IPS-NIHi7 (cell line): ENCODE measurements around the gene FBXO31.
"Not testable (repeated sequence)": the region's sequence is repeated elsewhere in the genome, so short reads cannot be mapped to it uniquely, and the experiment has no call there.

Experiments used
- DNase-seq: peaks from one replicate; pipeline ENCODE4 v3.0.0; 2012; ENCODE audit warnings: mixed read lengths; ENCODE audit errors: extremely low spot score

The FBXO31 gene

DNA sequence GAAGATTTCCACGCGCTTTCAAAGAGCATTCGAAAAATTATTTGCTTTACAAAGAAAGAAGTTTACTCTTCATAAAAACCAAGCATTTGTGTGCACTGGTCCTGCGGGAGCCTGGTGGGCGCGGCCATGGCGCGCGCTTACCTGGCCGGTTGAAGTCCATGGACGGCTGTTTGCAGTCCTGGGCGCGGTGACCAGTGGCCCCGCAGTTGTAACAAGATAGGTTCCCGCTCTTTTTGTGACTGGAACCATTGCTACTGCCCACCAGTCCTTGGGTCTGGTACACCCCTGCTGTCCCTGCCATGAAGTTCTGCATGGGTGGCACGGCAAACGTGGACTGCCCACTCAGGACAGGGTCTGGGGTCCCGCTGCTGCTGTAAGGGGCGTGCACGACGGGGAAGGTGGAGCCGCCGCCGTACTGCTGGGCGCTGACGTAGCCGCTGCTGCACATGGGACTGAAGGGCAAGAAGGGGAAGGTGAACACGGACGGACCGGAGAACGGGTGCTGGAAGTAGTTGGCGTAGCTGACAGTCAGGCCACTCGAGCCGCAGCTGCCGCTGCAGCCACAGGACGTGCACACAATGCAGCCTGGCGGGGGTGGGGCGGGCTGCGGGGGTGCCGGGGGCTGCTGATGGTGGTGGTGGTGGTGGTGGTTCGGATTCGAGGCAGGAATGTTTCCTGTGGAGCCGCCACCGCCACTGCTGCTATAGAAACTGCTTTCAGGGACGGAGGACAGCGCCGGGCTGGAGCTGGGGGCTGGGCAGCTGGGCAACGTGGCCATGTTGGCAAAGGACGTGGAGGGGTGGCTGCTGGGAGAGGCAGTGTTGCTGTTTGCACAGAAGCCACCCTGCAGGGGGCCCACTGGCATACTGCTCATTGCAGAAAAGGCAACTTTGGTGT lies 28.0 kb upstream of the FBXO31 start:
- no peak for DNase-seq

DNA sequence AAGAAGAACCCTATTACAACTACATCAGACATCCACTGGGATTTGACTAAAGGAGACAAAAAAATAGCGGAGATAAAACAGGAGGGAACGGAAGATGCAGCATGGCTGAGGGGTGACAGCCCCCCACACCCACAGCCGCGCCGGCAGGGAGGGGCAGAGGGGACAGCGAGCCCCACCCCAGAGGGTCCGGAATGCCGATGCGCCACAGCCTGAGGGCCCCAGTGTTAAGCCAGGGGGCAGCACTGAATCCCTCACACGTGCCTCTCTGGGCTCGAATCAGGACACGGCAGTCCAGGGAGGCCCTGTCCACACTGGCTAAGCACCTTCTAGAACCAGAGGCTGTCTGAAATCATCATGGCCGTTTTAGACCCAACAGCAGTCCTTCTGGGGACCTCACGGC lies 27.4 kb upstream of the FBXO31 start:
- peak; percentile 33 for DNase-seq

DNA sequence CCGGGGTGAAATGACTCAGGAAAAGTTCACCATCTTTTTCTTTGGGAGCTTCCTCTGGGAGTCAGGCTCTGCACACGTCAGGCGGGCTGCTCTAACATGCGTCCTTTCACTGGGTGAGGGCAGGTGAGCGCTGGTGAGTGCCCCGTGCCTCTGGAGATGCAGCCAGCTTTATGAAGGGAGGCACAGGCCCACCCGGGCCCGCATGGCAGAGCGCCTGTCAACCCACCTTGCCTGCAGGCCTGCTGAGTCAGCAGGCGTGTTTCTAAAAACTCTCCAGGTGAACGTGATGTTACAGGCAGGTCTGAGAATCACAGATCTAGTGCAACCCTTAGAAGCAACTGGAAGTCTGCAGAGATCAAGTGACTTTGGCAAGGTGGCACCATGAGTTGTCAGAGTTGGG lies 27.0 kb upstream of the FBXO31 start:
- no peak for DNase-seq

DNA sequence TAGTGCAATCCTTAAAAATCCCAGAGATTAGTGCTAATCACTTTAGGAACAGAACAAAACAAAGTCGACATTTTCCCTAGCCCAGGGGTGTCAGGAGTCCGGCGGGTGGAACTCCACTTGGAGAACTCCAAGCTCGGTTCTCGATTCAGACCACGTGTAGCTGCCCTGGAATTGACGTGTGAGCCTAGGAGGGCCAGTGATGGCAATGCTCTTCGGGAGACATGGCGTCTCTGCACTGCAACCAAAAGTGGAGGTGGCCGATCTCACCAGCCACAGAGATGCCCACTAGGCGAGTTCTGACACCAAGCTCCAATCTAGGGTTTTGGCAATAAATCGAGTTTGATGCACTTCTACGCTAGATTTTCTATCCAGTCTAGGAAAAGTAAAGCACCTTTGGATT lies 26.2 kb upstream of the FBXO31 start:
- no peak for DNase-seq

DNA sequence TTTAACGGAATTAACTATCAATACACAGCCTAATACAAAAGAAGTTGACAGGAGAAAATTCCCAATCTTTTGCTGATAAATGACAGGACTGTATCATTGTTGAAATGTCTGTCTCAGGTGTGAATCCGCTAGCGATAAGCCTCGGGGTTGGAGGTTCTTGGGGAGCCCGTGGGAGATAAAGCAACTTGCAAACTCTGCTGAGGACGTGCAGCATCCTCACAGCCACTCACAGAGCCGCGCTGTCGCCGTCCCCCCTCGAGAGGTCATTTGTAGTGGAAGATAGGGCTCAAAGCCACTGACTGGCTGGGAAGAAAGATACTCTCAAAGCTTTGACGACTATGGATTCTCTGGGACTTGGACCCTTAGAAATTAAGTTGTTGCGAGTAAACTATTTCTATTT lies 25.6 kb upstream of the FBXO31 start:
- DNase-seq, result no peak

DNA sequence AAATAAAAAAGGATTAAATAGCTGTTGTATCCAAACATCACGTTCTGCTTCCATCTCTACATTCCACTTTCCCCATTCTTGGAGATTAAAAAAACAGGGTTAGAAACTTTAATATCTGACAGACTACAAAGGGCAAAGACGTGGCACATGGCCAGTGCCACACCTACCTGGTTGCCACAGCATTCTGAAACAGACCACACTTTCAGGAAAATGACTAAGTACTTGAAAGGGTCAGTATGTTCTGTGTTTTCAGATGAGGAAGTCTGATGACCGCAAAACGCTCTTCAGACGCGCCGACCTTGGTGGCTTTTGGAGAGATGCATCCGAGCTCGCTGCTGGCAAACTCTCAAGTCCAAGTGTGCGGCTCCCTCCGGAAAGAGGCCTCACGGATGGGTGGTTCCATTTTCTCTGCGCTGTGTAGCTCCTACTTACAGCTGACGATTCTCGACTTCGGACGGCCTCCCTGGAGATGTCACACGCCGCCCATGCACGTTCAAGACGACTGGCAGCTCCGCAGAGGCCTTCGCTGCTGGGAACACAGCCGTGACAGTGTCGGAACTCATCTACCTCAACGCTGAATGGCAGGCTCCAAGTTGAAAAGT lies 24.0 kb upstream of the FBXO31 start:
- no peak for DNase-seq

DNA sequence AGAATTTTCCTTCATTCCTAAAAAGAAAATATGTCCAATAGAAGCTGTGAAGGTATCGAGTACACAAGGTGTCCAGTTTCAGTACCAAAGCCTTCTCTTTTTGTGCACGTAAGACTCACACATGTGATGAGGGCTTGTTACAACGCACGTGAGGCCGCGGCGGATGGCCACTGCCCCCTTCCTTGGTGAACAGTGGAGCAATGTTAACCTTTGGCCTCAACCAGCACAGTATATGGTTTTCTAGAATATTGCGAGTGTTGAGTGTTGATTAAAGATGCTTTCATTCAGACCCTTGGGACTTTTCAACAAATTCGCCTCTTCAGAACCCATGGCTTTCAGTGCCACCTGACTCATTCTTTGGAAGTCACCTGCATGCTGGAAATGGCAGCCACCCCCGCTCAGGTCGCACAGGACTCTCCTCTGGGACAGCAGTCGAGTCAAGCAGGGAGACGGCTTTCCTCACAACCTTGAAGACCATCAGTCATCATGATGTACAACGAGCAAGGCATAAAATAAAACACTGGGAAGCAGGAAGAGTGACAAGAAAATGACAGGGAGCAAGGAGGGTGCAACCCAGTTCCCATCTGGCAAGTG lies 23.0 kb upstream of the FBXO31 start:
- no peak for DNase-seq

DNA sequence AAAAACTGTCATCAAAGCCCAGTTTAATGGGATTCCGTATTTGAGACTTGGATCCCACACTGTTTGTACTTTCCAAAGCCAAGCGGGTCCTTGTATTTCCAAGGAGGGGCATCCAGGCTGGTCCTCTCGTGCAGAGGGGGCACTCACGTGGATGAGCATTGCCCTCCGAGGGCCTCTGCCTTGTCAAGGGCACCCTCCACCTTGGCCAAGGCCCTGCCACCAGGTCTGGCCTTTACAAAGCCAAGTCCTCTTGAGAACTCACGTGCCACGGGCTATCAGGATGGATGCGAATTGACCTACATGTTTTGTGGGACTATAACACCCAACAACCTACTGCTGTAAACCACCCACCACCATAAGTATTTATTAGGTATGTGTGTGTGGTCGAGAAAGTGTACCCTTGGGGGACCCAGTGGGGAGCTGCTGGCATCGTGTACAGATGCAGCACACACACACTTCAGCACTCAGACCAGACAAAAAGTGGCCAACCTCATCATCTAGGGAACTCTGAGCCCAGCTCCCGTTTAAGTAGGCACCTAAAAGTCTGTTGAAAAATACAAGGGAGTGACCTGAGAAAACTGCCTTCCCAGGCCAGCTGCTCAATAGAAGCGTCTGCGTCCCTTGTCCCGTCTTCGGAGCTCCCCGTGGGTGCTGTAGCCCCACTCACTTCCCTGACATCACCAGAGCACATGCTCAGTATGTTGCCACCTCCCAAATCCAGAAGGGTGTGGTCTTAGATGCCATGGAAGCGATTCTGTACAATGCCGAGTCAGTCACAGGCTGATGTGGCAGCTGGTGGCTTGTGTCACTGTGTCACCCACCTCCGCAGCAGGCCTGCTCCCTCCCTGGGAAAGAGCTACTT lies 21.4 kb upstream of the FBXO31 start:
- DNase-seq, result no peak

DNA sequence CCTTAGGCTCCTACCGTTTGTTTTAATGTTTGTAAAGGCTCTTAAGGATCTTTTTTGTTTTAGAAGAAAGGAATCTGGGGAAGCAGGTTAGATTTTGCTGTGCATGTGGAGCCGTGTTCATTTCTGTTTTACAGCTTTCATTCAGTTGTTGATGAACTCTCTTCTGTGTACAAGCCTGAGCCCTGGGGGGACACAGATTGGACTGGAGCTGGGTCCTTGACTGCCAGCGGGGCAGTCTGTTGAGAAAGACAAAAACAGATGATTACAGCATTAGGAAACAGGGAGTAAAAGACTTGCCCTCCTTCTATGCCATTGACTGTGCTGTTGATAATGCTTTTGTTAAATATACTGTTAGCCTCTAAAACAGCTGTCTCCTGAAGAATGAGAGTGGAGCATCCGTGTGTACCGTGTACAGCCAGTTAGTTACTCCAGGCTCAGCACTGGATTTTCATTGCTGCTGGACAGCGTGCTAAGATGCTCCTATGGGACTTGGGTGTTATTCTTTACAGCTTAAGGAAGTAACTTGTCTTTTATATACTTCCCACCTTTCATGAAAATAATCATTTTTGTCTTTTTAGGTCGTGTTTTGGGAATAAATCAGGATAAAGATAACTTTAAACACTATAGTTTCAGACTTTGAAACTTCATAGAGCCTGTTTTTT lies 11.7 kb upstream of the FBXO31 start:
- no peak for DNase-seq

DNA sequence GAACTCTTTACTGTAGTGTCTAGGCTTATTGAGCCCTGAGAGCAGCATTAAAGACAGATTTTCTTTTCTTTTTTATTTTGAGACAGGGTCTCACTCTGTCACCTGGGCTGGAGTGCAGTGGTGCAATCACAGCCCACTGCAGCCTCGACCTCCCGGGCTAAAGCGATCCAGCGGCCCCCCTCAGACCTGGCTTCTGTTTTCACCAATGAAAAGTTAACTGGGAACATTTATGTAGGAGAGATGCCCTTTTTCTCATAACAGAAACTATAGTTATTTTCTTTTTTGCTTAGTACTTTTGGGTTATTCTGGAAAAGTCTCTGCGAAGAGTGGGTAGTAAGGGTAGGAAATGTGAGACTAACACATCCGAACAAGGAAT lies 10.1 kb upstream of the FBXO31 start:
- no peak for DNase-seq

DNA sequence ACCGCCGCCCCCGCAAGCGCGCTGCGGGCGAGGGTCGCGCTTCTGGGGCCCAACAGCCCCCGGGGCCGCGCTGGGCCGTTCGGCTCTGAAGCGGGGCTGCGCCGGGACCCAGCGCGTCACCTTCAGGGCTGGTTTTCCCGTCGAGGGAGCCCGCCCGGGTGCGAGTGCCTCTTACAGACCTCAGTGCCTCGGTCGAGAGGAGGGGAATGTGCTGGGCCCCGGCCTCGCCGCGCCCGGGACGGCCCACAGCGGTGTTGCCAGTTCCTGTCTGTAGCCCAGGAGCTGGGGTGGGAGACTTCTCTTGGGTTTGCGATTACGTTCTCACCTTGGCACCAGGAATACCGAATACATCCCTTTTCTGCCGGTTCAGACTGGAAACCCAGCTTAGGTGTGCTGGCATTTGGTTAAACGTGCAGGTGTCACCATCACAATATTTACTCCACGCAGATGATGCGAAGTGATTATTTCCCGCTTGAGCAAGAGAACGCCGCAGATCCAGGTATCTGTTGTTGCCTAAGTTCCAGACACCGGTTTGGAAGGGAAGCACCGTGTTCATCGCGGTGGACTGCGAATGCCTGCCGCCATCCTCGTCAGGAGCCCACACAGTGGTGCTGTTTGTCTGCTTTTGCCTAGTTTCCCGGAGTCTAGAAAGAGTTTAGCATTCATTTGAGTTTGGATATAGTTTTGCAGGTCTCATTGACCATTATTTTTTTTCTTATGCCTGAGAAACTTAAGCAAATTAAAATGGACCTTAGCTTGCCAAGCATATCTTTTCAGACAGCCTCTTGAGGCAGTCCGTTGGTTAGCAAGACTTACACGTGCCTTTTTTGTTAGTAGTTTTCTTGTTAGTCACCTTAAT lies 9.5 kb upstream of the FBXO31 start:
- DNase-seq, result peak; percentile 57

DNA sequence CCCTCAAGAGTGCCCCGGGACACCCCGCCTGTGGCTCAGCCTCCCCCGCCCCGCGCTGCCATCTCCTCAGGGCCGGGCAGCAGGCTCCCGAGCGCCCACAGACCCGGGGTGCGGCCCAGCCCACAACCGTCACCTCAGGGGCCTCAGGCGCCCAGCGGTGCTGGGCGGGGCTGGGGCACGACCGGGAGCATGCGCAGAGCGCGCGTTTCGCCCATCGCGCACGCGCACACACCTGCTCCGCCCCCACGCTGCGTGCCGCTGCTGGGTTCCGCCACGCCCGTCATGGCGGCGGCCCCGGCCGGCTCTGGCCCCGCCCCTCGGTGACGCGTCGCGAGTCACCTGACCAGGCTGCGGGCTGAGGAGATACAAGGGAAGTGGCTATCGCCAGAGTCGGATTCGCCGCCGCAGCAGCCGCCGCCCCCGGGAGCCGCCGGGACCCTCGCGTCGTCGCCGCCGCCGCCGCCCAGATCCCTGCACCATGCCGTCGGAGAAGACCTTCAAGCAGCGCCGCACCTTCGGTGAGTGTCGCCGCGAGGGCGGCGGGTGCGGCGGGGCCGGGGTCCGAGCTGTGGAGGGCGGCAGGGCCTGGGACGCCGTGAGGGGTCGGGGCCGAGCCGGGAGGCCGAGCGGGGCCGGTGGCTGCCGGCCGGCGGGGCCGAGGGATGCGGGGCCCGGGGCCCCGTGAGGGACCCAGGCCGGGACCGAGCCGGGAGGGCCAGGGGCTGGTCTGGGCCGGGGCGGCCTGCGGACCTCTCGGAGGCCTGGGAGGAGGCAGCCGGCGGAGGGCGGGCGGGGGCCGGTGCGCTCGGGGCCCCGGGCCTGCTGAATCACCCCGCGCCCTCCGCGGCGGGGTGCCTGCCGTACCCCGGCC lies 8.6 kb upstream of the FBXO31 start, which contains the start of gene MAP1LC3B:
Gene MAP1LC3B (plus strand): TSS at position 387 of the 871 bp plus-strand sequence. CDS start 92 bp downstream, at position 479.
- DNase-seq, result peak; percentile 94

DNA sequence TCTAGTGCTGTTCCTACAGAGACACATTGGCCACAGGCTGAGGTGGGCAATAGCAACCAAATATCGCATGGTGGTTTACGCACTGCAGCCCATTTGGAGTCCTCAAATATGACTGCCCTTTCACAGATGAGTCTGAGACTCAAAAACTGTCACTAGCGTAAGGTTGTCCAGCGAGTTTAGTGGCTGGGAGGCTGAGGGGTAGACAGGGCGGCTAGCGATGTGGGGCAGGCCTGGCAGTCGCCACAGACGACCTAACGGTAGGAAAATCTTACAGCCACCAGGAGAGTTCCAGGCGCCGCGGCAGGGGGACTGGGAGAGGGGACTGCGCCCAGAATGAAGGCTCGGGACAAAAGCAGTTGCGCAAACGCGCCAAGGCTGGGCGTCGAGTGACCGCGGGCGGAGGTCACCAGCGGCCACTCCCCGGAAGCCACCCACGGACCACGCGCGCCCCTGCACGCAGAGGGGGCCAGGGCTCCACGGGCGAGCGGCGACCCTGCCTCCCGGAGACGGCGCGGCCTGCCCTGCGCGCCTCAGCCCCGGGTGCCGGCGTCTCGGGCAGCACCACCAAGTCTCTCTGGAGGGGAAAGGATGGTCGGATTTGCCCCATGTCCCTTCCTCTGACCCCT lies 7.9 kb upstream of the FBXO31 start:
- peak; percentile 35 for DNase-seq

DNA sequence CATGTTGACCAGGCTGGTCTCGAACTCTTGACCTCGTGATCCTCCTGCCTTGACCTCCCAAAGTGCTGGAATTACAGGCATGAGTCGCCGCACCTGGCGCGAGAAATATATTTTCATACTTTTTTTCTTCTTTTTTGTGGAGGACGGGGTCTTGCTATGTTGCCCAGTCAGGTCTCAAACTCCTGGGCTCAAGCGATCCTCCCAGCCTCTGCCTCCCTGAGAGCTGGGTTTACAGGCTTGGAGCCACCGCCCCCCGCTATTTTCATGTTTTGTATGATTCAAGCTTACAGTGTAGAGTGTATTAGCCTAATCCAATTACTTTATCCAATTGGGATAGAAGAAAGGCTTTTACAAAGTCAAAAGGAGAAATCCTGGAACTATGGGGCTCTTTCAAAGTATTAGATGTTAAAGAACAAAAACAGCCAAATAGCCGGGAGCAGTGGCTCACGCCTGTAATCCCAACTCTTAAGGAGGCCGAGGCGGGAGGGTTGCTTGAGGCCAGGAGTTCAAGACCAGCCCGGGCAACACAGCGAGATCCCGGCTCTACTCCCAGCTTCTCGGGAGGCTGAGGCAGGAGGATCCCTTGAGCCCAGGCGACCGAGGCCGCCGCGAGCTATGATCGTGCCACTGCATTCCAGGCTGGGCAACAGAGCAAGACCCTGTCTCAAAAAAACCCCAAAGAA lies 7.2 kb upstream of the FBXO31 start:
- no peak for DNase-seq

DNA sequence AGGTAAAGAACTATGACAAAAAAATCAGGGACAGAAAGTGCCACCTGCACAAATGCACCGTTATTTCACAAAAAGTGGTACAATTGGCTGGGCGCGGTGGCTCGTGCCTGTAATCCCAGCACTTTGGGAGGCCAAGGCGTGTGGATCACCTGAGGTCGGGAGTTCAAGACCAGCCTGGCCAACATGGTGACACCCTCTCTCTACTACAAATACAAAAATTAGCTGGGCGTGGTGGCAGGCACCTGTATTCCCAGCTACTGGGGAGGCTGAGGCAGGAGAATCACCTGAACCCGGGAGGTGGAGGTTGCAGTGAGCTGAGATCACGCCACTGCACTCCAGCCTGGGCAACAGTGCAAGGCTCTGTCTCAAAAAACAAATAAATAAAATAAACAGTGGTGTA lies 6.3 kb upstream of the FBXO31 start:
- not testable (repeated sequence) for DNase-seq

DNA sequence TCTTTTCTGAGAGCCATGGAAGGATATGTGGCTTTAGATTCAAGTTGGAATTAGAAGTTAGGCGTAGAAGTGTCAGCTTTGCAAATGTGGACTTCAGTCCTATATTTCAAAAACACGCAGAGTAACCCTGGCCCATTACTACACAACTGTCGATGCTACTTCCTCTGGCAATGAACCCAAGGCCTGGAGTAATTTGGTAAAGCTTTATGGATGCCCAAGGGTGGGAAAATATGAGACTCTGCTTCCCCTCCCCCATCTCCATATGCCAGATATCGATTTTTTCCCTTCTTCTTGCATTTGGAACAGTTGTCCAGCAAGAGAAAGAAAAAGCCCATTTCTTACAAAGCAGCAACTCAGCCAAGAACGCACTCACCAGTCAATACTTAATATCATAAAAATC lies 5.7 kb upstream of the FBXO31 start:
- DNase-seq, result no peak

DNA sequence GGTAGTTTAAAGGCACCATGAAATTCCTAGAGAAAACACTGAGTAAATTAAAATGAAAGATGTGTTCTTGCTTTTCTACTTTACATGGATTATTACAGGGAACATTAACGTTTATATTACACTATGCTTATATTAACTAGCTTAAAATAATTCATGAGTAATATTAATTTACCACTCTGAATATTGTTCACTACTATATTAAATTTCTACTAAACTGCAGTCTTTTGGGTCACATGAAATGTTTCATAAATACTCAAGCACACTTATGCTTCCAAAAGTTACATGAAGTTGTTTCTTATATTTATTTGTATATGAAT lies 5.2 kb upstream of the FBXO31 start:
- DNase-seq, result no peak

DNA sequence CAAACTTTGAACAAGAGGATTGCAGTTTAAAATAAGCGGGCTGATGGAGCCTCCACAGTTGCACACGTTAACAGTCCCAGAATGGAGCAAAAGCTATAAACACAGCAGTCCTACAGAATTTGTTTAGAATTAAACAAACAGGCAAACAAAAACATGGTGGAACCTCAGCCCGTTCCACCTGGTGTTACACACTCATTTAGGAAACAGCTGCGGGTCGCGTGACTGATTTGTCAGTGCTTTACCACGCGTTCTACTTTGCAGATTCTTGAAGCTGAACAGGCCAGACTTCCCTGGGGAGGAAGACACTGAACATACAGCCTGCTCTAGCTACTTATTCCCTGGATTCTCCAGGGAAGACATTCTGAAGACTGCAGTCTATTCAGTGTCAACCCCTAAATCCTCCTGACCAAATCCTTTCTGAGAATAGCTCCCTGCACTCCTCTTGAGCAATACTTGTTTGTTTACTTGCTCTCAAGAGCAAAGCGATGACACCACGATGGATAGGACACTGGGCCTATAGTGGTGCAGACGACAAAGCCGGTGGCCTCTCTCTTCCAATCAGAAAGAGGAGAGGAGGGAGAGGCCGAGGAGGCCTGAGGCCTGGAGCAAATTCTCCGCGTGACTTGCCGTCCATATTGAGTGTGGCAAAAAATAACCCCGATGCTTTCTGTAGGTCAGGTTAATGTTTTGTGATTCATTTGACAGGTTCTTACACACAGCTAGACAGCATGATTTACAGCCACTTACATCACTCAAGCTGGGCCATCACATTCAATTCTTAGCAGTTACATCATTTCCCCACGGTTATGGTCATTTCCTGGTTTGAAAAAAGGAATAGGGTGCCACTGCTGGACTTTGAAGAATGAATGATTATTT lies 4.6 kb upstream of the FBXO31 start:
- DNase-seq, result peak; percentile 88
